Gastrocnemius medialis (tissue), 4 donors: ENCODE measurements around the gene CPPED1. TPM values are rescaled to one million over a fixed set of nuclear protein-coding genes. Genes with fewer than 3 reads are reported as not detected.

Experiments used
- ATAC-seq, 2 donors: fragments of 150-250 bp; one replicate each; pipeline ENCODE4 v1.9.1; 2016
- DNase-seq, 2 donors: peaks; one replicate each; pipeline ENCODE4 v3.0.0-alpha.2; 2019
- H3K27ac ChIP-seq, 4 donors: fragments of 200-600 bp; sonication (generic); 1 replicate in 1 of 4; 2 replicates in 3 of 4; pipeline ENCODE4 v1.5.1; 2016 to 2018; ENCODE audit warnings: mild to moderate bottlenecking in 2 of 4, moderate library complexity in 1 of 4
- H3K27me3 ChIP-seq, 3 donors: fragments of 200-600 bp; sonication (generic) in 2 of 3; 1 replicate in 1 of 3; 2 replicates in 2 of 3; pipeline versions ENCODE4 v1.5.1 to v1.6.0; 2016 to 2019; ENCODE audit warnings: mild to moderate bottlenecking in 1 of 3, moderate library complexity in 1 of 3
- H3K36me3 ChIP-seq, 2 donors: fragments of 200-600 bp; sonication (generic) in 1 of 2; one replicate each; pipeline ENCODE4 v1.5.1; 2017 to 2018
- H3K4me1 ChIP-seq, 2 donors: fragments of 200-600 bp; sonication (generic) in 1 of 2; one replicate each; pipeline ENCODE4 v1.5.1; 2016 to 2017; ENCODE audit warnings: mild to moderate bottlenecking in 2 of 2
- H3K4me3 ChIP-seq, 4 donors: fragments of 200-600 bp; sonication (generic) in 3 of 4; 1 replicate in 1 of 4; 2 replicates in 3 of 4; pipeline ENCODE4 v1.5.1; 2016 to 2019; ENCODE audit warnings: mild to moderate bottlenecking in 2 of 4
- H3K9me3 ChIP-seq, 3 donors: fragments of 200-600 bp; sonication (generic) in 2 of 3; 1 replicate in 1 of 3; 2 replicates in 2 of 3; pipeline ENCODE4 v1.5.1; 2016 to 2019
- CTCF ChIP-seq, 5 experiments: fragments of 450-650 bp in 3 of 5; fragments of 200-600 bp in 2 of 5; sonication (generic) in 2 of 5; IDR thresholded peaks in 4 of 5; conservative IDR thresholded peaks in 1 of 5; 1 replicate in 4 of 5; 2 replicates in 1 of 5; pipeline ENCODE4 v1.5.1; 2016 to 2019; ENCODE audit warnings: antibody characterized with exemption in 5 of 5, mild to moderate bottlenecking in 3 of 5, moderate library complexity in 3 of 5
- POLR2A ChIP-seq, 2 donors: fragments of 450-650 bp; IDR thresholded peaks; one replicate each; pipeline ENCODE4 v1.6.1; 2017; ENCODE audit warnings: antibody characterized with exemption in 2 of 2, mild to moderate bottlenecking in 2 of 2, moderate library complexity in 2 of 2
- in situ Hi-C, 4 donors: fragments of 200-750 bp; cut with MboI; loops; one replicate each; pipeline versions ENCODE4 v1.15.0 to v1.8.0; 2017; ENCODE audit warnings: low sequenced_read_pairs in 4 of 4
- intact Hi-C: fragments of 100-400 bp; cut with DNase I; formaldehyde crosslinking; loops from one replicate; pipeline ENCODE4 v1.15.1; 2023; ENCODE audit warnings: low total_unique reads
- total RNA-seq, 4 donors: library from RNA; depleted of rRNA; stranded (reverse); fragments of >200 nt; gene quantifications; one replicate each; pipeline versions ENCODE4 v1.1.0 to v1.2.3, GENCODE V29; 2016

The CPPED1 gene
- total RNA-seq, 4 donors from 2014 or later: 2.8 to 8.7 (median 6.6) TPM

GRCh38 chr16:12680531-12680930 is 123.2 kb downstream of the CPPED1 start:
- TF ChIP-seq CTCF (IDR thresholded peaks at IDR 0.05 in 4 of 5, conservative IDR thresholded peaks at IDR 0.05 in 1 of 5) (no peak), POLR2A (IDR thresholded peaks at IDR 0.05) (no peak)
- no peak overlapping the region for H3K4me3 ChIP-seq
- no peaks in the 10 kb centered on the region for H3K27me3 ChIP-seq
- intact Hi-C loops: no loop called here
- H3K36me3 ChIP-seq: no peaks in the 10 kb centered on the region
- H3K4me1 ChIP-seq: no peaks in the 10 kb centered on the region
- ATAC-seq (no peak), DNase-seq (no peak)
- no peak overlapping the region for H3K27ac ChIP-seq
- no peaks in the 10 kb centered on the region for H3K9me3 ChIP-seq
- in situ Hi-C loops: no loop called here

- in situ Hi-C loops (no loop called here), intact Hi-C loops (no loop called here)
- no peak overlapping the region for H3K27ac ChIP-seq
- no peak for ATAC-seq
- no peaks in the 10 kb centered on the region for H3K4me1 ChIP-seq
- no peak for DNase-seq
- H3K36me3 ChIP-seq: no peaks in the 10 kb centered on the region
- H3K27me3 ChIP-seq: no peaks in the 10 kb centered on the region
- no peak for TF ChIP-seq CTCF (IDR thresholded peaks at IDR 0.05 in 4 of 5, conservative IDR thresholded peaks at IDR 0.05 in 1 of 5)
- TF ChIP-seq POLR2A (IDR thresholded peaks at IDR 0.05): no peak
- H3K9me3 ChIP-seq: no peaks in the 10 kb centered on the region
- no peak overlapping the region for H3K4me3 ChIP-seq
Measured at GRCh38 chr16:12679660-12680272, 123.9 kb downstream of the CPPED1 start.

- intact Hi-C loops (no loop called here), in situ Hi-C loops (no loop called here)
- H3K27me3 ChIP-seq: no peaks in the 10 kb centered on the region
- H3K9me3 ChIP-seq: no peaks in the 10 kb centered on the region
- no peaks in the 10 kb centered on the region for H3K36me3 ChIP-seq
- DNase-seq: no peak
- H3K27ac ChIP-seq: no peak overlapping the region
- TF ChIP-seq POLR2A (IDR thresholded peaks at IDR 0.05): no peak
- TF ChIP-seq CTCF (IDR thresholded peaks at IDR 0.05 in 4 of 5, conservative IDR thresholded peaks at IDR 0.05 in 1 of 5): no peak
- H3K4me3 ChIP-seq: no peak overlapping the region
- no peak for ATAC-seq
- no peaks in the 10 kb centered on the region for H3K4me1 ChIP-seq
Measured at GRCh38 chr16:12678983-12679382, 124.7 kb downstream of the CPPED1 start.

- intact Hi-C loops: no loop called here
- in situ Hi-C loops: no loop called here
Measured at GRCh38 chr16:12677502-12677901, 126.2 kb downstream of the CPPED1 start.

More at GRCh38 chr16:12677502-12677901, 126.2 kb downstream of the CPPED1 start:
- ATAC-seq (no peak), DNase-seq (no peak)
- no peak overlapping the region for H3K27ac ChIP-seq
- H3K36me3 ChIP-seq: no peaks in the 10 kb centered on the region
- peaks cover 0 to 3% of the 10 kb centered on the region in 2 donors for H3K4me1 ChIP-seq
- H3K27me3 ChIP-seq: no peaks in the 10 kb centered on the region
- TF ChIP-seq POLR2A (IDR thresholded peaks at IDR 0.05) (no peak), CTCF (IDR thresholded peaks at IDR 0.05 in 4 of 5, conservative IDR thresholded peaks at IDR 0.05 in 1 of 5) (no peak)
- H3K4me3 ChIP-seq: no peak overlapping the region
- H3K9me3 ChIP-seq: no peaks in the 10 kb centered on the region
